HG03558 (cell line): ENCODE measurements around the gene ITM2C.

ENCODE experiments used
- ATAC-seq: cut with Tn5 transposase; IDR thresholded peaks from one replicate; pipeline ENCODE4 v1.9.1; 2021; ENCODE audit warnings: moderate number of reproducible peaks; ENCODE audit not compliant: unreplicated experiment; ENCODE audit errors: extremely low read depth

The ITM2C gene

GRCh38 chr2:230889911-230890601 lies 25.3 kb downstream of the ITM2C start:
- ATAC-seq: no peak

- no peak for ATAC-seq
Observed at GRCh38 chr2:230890646-230891045, 25.9 kb downstream of the ITM2C start.

GRCh38 chr2:230891064-230891463 lies 26.3 kb downstream of the ITM2C start:
- ATAC-seq: no peak

GRCh38 chr2:230891509-230891908 lies 26.8 kb downstream of the ITM2C start:
- no peak for ATAC-seq

GRCh38 chr2:230893338-230893737 lies 28.6 kb downstream of the ITM2C start:
- no peak for ATAC-seq

- no peak for ATAC-seq
Observed at GRCh38 chr2:230893841-230894781, 29.4 kb downstream of the ITM2C start.

- no peak for ATAC-seq
Observed at GRCh38 chr2:230895536-230896345, 31.0 kb downstream of the ITM2C start.

- ATAC-seq: no peak
Observed at GRCh38 chr2:230896346-230897115, 31.8 kb downstream of the ITM2C start.

- no peak for ATAC-seq
Observed at GRCh38 chr2:230898016-230898712, 33.4 kb downstream of the ITM2C start.

GRCh38 chr2:230898713-230899091 lies 34.0 kb downstream of the ITM2C start:
- ATAC-seq: no peak

GRCh38 chr2:230899287-230899686 lies 34.5 kb downstream of the ITM2C start:
- ATAC-seq: no peak

- ATAC-seq: no peak
Observed at GRCh38 chr2:230899786-230900185, 35.0 kb downstream of the ITM2C start.

- no peak for ATAC-seq
Observed at GRCh38 chr2:230900336-230900995, 35.7 kb downstream of the ITM2C start.

GRCh38 chr2:230901006-230901405 lies 36.3 kb downstream of the ITM2C start:
- no peak for ATAC-seq

GRCh38 chr2:230902180-230902899 lies 37.6 kb downstream of the ITM2C start:
- ATAC-seq: peak; percentile 49

- ATAC-seq: no peak
Observed at GRCh38 chr2:230903231-230904150, 38.7 kb downstream of the ITM2C start.

- no peak for ATAC-seq
Observed at GRCh38 chr2:230904856-230905447, 40.2 kb downstream of the ITM2C start.
